DND-41 (cell line): Measurements from ENCODE around the gene OR8B2.

Experiments used
- CTCF ChIP-seq: IDR thresholded peaks from 2 replicates; pipeline ENCODE4 v1.5.1; 2012; ENCODE audit warnings: borderline replicate concordance, low read length, moderate library complexity, mild to moderate bottlenecking; ENCODE audit not compliant: poor library complexity, severe bottlenecking; ENCODE audit errors: extremely low read depth
- EZH2 ChIP-seq: IDR thresholded peaks from 3 replicates; pipeline ENCODE4 v1.6.1; 2012; ENCODE audit warnings: borderline replicate concordance, low read depth, mild to moderate bottlenecking, moderate library complexity, low read length, inconsistent platforms; ENCODE audit not compliant: severe bottlenecking

DNA sequence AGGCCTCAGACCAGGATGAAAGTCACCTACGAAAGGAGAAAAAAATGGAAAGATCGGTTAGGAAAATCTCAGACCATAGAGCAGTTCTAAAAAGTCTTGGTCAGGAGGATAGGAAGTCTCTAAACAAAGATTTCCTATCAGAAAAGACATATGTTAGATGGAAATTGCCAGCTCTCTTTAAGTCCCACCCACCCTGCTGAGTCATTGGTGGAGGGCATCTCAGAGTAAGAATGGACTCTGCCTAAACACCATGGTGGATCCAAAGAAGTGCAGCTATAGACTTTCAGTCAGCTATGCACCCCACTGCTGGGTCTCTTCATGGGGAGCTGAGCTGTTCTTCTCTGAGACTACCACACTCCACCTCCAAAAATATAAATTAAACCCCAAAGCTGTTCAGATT lies 3.7 kb downstream of the OR8B2 start:
- TF ChIP-seq EZH2 (no peak), CTCF (no peak)
